Stomach (tissue), 4 donors: ENCODE data around the gene RNASE11.
"Not testable (repeated sequence)": the region's sequence is repeated elsewhere in the genome, so short reads cannot be mapped to it uniquely, and the experiment has no call there.

Experiments used
- CTCF ChIP-seq, 7 experiments: fragments of 450-650 bp in 4 of 7; fragments of 200-600 bp in 3 of 7; sonication (generic) in 3 of 7; IDR thresholded peaks; one replicate each; pipeline ENCODE4 v1.5.1; 2016 to 2019; ENCODE audit warnings: antibody characterized with exemption in 7 of 7, control low read depth in 2 of 7, mild to moderate bottlenecking in 1 of 7
- EP300 ChIP-seq: sonication (generic); formaldehyde crosslinking; IDR thresholded peaks from one replicate; pipeline ENCODE4 v1.6.1; 2017; ENCODE audit warnings: antibody characterized with exemption
- POLR2A ChIP-seq, 4 donors: fragments of 450-650 bp; IDR thresholded peaks; one replicate each; pipeline ENCODE4 v1.6.1; 2016; ENCODE audit warnings: antibody characterized with exemption in 4 of 4, control low read depth in 2 of 4, mild to moderate bottlenecking in 1 of 4, moderate library complexity in 1 of 4
- POLR2AphosphoS5 ChIP-seq, 3 donors: sonication (generic); formaldehyde crosslinking; IDR thresholded peaks; one replicate each; pipeline ENCODE4 v1.6.1; 2016; ENCODE audit warnings: antibody characterized with exemption in 3 of 3

- not testable (repeated sequence) for TF ChIP-seq CTCF (IDR thresholded peaks at IDR 0.05); POLR2AphosphoS5 (IDR thresholded peaks at IDR 0.05); POLR2A (IDR thresholded peaks at IDR 0.05); EP300
These were observed 7.9 kb upstream of the RNASE11 start for GRCh38 chr14:20595726-20596125.
